Neural cell (in vitro differentiated cells): ENCODE results near the gene MIX23. TPM values are rescaled to one million over a fixed set of nuclear protein-coding genes. Genes with fewer than 3 reads are reported as not detected.

Experiments
- H2AFZ ChIP-seq: fragments of 200-600, 300-800 bp; sonication (generic), shearing (Covaris generic); 2 replicates; pipeline ENCODE4 v1.6.0; 2014; ENCODE audit warnings: low read depth, mild to moderate bottlenecking, antibody characterized with exemption, low read length, moderate library complexity
- H3F3A ChIP-seq: fragments of 200-600 bp; shearing (Covaris generic); 2 replicates; pipeline ENCODE4 v1.6.1; 2016; ENCODE audit warnings: mild to moderate bottlenecking, moderate library complexity, mixed read lengths, antibody characterized with exemption, low read length; ENCODE audit not compliant: insufficient read depth, poor library complexity, severe bottlenecking
- H3K27ac ChIP-seq: fragments of 200-600, 300-800 bp; sonication (generic), shearing (Covaris generic); 2 replicates; pipeline ENCODE4 v1.5.1; 2014; ENCODE audit warnings: mild to moderate bottlenecking, low read length, moderate library complexity
- H3K27me3 ChIP-seq: fragments of 300-800, 200-600 bp; sonication (generic), shearing (Covaris generic); 2 replicates; pipeline ENCODE4 v1.6.0; 2014; ENCODE audit warnings: mild to moderate bottlenecking, low read depth, low read length, moderate library complexity; ENCODE audit not compliant: insufficient read depth
- H3K36me3 ChIP-seq: fragments of 300-800, 200-600 bp; sonication (generic), shearing (Covaris generic); 2 replicates; pipeline ENCODE4 v1.5.1; 2014; ENCODE audit warnings: mild to moderate bottlenecking, antibody characterized with exemption, low read length, moderate library complexity; ENCODE audit not compliant: insufficient read depth
- H3K4me2 ChIP-seq: fragments of 300-800, 200-600 bp; sonication (generic), shearing (Covaris generic); 2 replicates; pipeline ENCODE4 v1.6.0; 2014; ENCODE audit warnings: mild to moderate bottlenecking, low read length
- H3K4me3 ChIP-seq: fragments of 300-800, 200-600 bp; sonication (generic), shearing (Covaris generic); 2 replicates; pipeline ENCODE4 v1.5.1; 2014; ENCODE audit warnings: mild to moderate bottlenecking, low read length, moderate library complexity
- H3K79me2 ChIP-seq: fragments of 200-600 bp; shearing (Covaris generic); replicated peaks from 2 replicates; pipeline ENCODE4 v1.6.0; 2014; ENCODE audit warnings: mild to moderate bottlenecking, low read length, moderate library complexity; ENCODE audit not compliant: insufficient read depth
- H3K9ac ChIP-seq: fragments of 300-800, 200-600 bp; sonication (generic), shearing (Covaris generic); 2 replicates; pipeline ENCODE4 v1.6.1; 2016; ENCODE audit warnings: mild to moderate bottlenecking, low read length, mixed read lengths
- H3K9me2 ChIP-seq: fragments of 200-600 bp; shearing (Covaris generic); 2 replicates; pipeline ENCODE4 v1.6.1; 2016; ENCODE audit warnings: mild to moderate bottlenecking, low read length, mixed read lengths; ENCODE audit not compliant: insufficient read depth
- H3K9me3 ChIP-seq: fragments of 200-600, 300-800 bp; sonication (generic), shearing (Covaris generic); 2 replicates; pipeline ENCODE4 v1.6.1; 2016; ENCODE audit warnings: mild to moderate bottlenecking, mixed run types, low read length, moderate library complexity, mixed read lengths
- H4K20me1 ChIP-seq: fragments of 200-600 bp; shearing (Covaris generic); 2 replicates; pipeline ENCODE4 v1.6.1; 2016; ENCODE audit warnings: mild to moderate bottlenecking, mixed run types; ENCODE audit not compliant: insufficient read depth
- EP300 ChIP-seq: fragments of 450-650 bp; conservative IDR thresholded peaks from 2 replicates; pipeline ENCODE4 v1.6.1; 2014; ENCODE audit warnings: antibody characterized with exemption, mild to moderate bottlenecking, moderate library complexity; ENCODE audit not compliant: poor library complexity, severe bottlenecking
- EZH2 ChIP-seq: fragments of 200-600, 300-800 bp; shearing (Covaris generic), sonication (generic); IDR thresholded peaks from 2 replicates; pipeline ENCODE4 v1.6.1; 2014; ENCODE audit warnings: antibody characterized with exemption, low read length, borderline replicate concordance, mild to moderate bottlenecking; ENCODE audit not compliant: insufficient read depth, poor library complexity, severe bottlenecking
- MXI1 ChIP-seq: fragments of 450-650 bp; conservative IDR thresholded peaks from 2 replicates; pipeline ENCODE4 v1.6.1; 2014; ENCODE audit warnings: antibody characterized with exemption, mild to moderate bottlenecking; ENCODE audit not compliant: poor library complexity, severe bottlenecking
- POLR2AphosphoS5 ChIP-seq: IDR thresholded peaks from 2 replicates; pipeline ENCODE4 v1.6.1; 2012
- RAD21 ChIP-seq: fragments of 450-650 bp; conservative IDR thresholded peaks from 2 replicates; pipeline ENCODE4 v1.6.1; 2014; ENCODE audit warnings: antibody characterized with exemption, mild to moderate bottlenecking, moderate library complexity
- REST ChIP-seq: IDR thresholded peaks from 2 replicates; pipeline ENCODE4 v1.6.1; 2012; ENCODE audit warnings: borderline replicate concordance
- SMC3 ChIP-seq: fragments of 450-650 bp; conservative IDR thresholded peaks from 2 replicates; pipeline ENCODE4 v1.6.1; 2014; ENCODE audit warnings: antibody characterized with exemption, mild to moderate bottlenecking, moderate library complexity; ENCODE audit not compliant: poor library complexity
- TAF1 ChIP-seq: IDR thresholded peaks from 2 replicates; pipeline ENCODE4 v1.6.1; 2012; ENCODE audit warnings: low read depth
- polyA plus RNA-seq: library from polyadenylated mRNA; depleted of rRNA; stranded (reverse); fragments of >200 nt; gene quantifications from 2 replicates; pipeline ENCODE4 v1.2.3, GENCODE V29; 2014
- TF ChIP-seq, protein P1 (sequence below): fragments of 450-650 bp; IDR thresholded peaks from 2 replicates; pipeline ENCODE4 v1.5.1; 2014; ENCODE audit warnings: antibody characterized with exemption, mild to moderate bottlenecking, moderate library complexity; ENCODE audit not compliant: poor library complexity, severe bottlenecking

The MIX23 gene
- polyA plus RNA-seq, 1 donor from 2014 or later = 87.3 TPM

DNA sequence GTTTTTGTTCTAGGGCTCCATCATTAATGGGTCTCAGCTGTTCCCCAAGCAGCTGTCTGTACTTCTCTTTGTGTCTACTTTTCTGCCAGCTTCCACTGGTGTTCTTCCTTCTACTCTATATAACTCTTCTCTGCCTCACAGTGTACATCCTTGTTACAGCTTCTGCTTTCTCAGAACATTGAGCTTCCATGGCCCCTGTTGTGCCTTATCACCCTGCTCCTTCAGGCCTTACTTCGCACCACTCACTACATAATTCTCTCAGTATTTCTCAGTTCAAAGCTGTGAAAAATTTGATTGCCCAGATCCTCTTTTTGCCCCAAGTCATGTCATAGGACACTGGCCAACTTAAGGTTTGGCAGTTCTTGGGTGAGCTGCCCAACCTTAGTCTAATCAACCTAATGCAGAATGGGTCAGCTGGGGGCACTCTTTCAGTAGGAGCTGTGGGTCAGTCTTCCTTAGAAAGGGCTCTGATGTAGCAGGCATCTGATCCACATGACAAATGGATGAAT lies 29.1 kb downstream of the MIX23 start (continued):
- no peak for TF ChIP-seq TAF1
- no peak for TF ChIP-seq SMC3

- no peaks in the 10 kb centered on the region for H3K79me2 ChIP-seq
- H3K27ac ChIP-seq = no peak overlapping the region
- H3K36me3 ChIP-seq = no peaks in the 10 kb centered on the region
- no peaks in the 10 kb centered on the region for H4K20me1 ChIP-seq
- no peak overlapping the region for H2AFZ ChIP-seq
- H3K4me3 ChIP-seq = no peak overlapping the region
- no peaks in the 10 kb centered on the region for H3K9me2 ChIP-seq
- no peaks in the 10 kb centered on the region for H3K9me3 ChIP-seq
- H3F3A ChIP-seq = no peaks in the 10 kb centered on the region
- no peaks in the 10 kb centered on the region for H3K27me3 ChIP-seq
- H3K9ac ChIP-seq = no peak overlapping the region
- H3K4me2 ChIP-seq = no peak overlapping the region
- no peak for TF ChIP-seq EP300
- no peak for TF ChIP-seq EZH2
- TF ChIP-seq RAD21 = no peak
- no peak for TF ChIP-seq SMC3
- TF ChIP-seq, protein P1, sequence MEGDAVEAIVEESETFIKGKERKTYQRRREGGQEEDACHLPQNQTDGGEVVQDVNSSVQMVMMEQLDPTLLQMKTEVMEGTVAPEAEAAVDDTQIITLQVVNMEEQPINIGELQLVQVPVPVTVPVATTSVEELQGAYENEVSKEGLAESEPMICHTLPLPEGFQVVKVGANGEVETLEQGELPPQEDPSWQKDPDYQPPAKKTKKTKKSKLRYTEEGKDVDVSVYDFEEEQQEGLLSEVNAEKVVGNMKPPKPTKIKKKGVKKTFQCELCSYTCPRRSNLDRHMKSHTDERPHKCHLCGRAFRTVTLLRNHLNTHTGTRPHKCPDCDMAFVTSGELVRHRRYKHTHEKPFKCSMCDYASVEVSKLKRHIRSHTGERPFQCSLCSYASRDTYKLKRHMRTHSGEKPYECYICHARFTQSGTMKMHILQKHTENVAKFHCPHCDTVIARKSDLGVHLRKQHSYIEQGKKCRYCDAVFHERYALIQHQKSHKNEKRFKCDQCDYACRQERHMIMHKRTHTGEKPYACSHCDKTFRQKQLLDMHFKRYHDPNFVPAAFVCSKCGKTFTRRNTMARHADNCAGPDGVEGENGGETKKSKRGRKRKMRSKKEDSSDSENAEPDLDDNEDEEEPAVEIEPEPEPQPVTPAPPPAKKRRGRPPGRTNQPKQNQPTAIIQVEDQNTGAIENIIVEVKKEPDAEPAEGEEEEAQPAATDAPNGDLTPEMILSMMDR = no peak
- TF ChIP-seq TAF1 = no peak
- no peak for TF ChIP-seq REST
- no peak for TF ChIP-seq POLR2AphosphoS5
- no peak for TF ChIP-seq MXI1
Observed at GRCh38 chr3:122353215-122353614, 29.8 kb downstream of the MIX23 start.

DNA sequence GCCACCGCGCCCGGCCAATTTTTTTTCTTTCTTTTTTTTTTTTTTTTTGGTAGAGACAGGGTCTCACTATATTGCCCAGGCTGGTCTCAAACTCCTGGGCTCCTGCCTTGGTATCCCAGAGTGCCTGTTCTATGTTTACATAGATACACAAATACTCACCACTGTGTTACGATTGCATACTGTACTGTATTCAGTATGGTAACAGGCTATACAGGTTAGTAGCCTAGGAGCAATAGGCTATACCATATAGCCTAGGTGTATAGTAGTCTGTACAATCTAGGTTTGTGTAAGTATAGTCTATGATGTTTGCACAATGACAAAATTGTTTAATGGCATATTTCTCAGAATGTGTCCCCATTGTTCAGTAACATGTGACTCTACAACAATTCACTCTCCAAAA lies 31.4 kb downstream of the MIX23 start:
- Histone ChIP-seq H3K36me3 (no peaks in the 10 kb centered on the region), H3K27ac (no peak overlapping the region), H3K9me2 (no peaks in the 10 kb centered on the region), H3K4me2 (no peak overlapping the region), H3F3A (no peaks in the 10 kb centered on the region), H4K20me1 (no peaks in the 10 kb centered on the region), H3K9me3 (no peaks in the 10 kb centered on the region), H3K4me3 (no peak overlapping the region), H3K9ac (no peak overlapping the region), H3K79me2 (no peaks in the 10 kb centered on the region), H3K27me3 (no peaks in the 10 kb centered on the region), H2AFZ (no peak overlapping the region)
- no peak for TF ChIP-seq SMC3
- no peak for TF ChIP-seq RAD21
- no peak for TF ChIP-seq MXI1
- TF ChIP-seq POLR2AphosphoS5 = no peak
- TF ChIP-seq TAF1 = no peak
- TF ChIP-seq, protein P1 = no peak
- TF ChIP-seq REST = no peak
- TF ChIP-seq EP300 = no peak
- no peak for TF ChIP-seq EZH2
